K562 (cell line): ENCODE results near the gene COASY. TPM values are rescaled to one million over a fixed set of nuclear protein-coding genes. Genes with fewer than 3 reads are reported as not detected.

Experiments used
- CREB3L1 ChIP-seq: fragments of 450-650 bp; IDR thresholded peaks from 2 replicates; pipeline ENCODE4 v1.6.1; 2014; ENCODE audit warnings: low read depth, mild to moderate bottlenecking, moderate library complexity, borderline replicate concordance
- CREBBP ChIP-seq: IDR thresholded peaks from one replicate; pipeline ENCODE4 v1.6.1; 2012; ENCODE audit warnings: low read depth, mild to moderate bottlenecking, control low read depth, inconsistent platforms, low read length
- EP300 ChIP-seq: IDR thresholded peaks from 2 replicates; pipeline ENCODE4 v1.6.1; 2012; ENCODE audit warnings: low read length, improper control_type of control experiment
- ETS2 ChIP-seq: IDR thresholded peaks from 2 replicates; pipeline ENCODE4 v1.6.1; 2016; ENCODE audit warnings: borderline replicate concordance, missing genetic modification characterization, mild to moderate bottlenecking, moderate library complexity, missing compliant biosample characterization; ENCODE audit not compliant: poor library complexity, severe bottlenecking
- FOSL1 ChIP-seq: fragments of 200-800 bp; sonication (Bioruptor generic); conservative IDR thresholded peaks from 2 replicates; pipeline ENCODE4 v1.6.1; 2016; ENCODE audit warnings: missing genetic modification characterization, missing compliant biosample characterization
- GTF2B ChIP-seq: IDR thresholded peaks from 2 replicates; pipeline ENCODE4 v1.6.1; 2011; ENCODE audit not compliant: insufficient read length; ENCODE audit errors: extremely low read depth
- IRF2 ChIP-seq: sonication (generic); formaldehyde crosslinking; IDR thresholded peaks from 2 replicates; pipeline ENCODE4 v1.8.1; 2022; ENCODE audit warnings: mild to moderate bottlenecking, missing genetic modification reagents
- MLX ChIP-seq, 2 experiments: fragments of 450-650 bp in 1 of 2; sonication (generic) in 1 of 2; formaldehyde crosslinking; conservative IDR thresholded peaks; 2 replicates each; pipeline versions ENCODE4 v1.4.0 to v1.8.1; 2020 to 2022; ENCODE audit warnings: mild to moderate bottlenecking in 1 of 2, missing genetic modification reagents in 1 of 2
- NCOA2 ChIP-seq, 2 experiments: fragments of 450-650 bp; IDR thresholded peaks; 2 replicates each; pipeline ENCODE4 v1.6.1; 2018; ENCODE audit warnings: mild to moderate bottlenecking in 2 of 2, moderate library complexity in 1 of 2; ENCODE audit not compliant: partially characterized antibody in 2 of 2
- NEUROD1 ChIP-seq: fragments of 150-350 bp; IDR thresholded peaks from 2 replicates; pipeline ENCODE4 v1.6.1; 2014; ENCODE audit warnings: borderline replicate concordance, low read length, low read depth; ENCODE audit not compliant: partially characterized antibody
- NFIX ChIP-seq: fragments of 250-450 bp; sonication (Bioruptor Pico); IDR thresholded peaks from 2 replicates; pipeline ENCODE4 v1.4.0; 2020; ENCODE audit warnings: low read depth, mild to moderate bottlenecking, moderate library complexity
- SMAD1 ChIP-seq: fragments of 150-350 bp; IDR thresholded peaks from 2 replicates; pipeline ENCODE4 v1.6.1; 2014; ENCODE audit warnings: low read length, low read depth; ENCODE audit not compliant: partially characterized antibody
- TFAP4 ChIP-seq: sonication (generic); formaldehyde crosslinking; IDR thresholded peaks from 2 replicates; pipeline ENCODE4 v1.8.0; 2022; ENCODE audit warnings: missing genetic modification reagents, mild to moderate bottlenecking, moderate library complexity, borderline replicate concordance
- VEZF1 ChIP-seq: fragments of 200-800 bp; sonication (Bioruptor generic); IDR thresholded peaks from 2 replicates; pipeline ENCODE4 v1.6.1; 2017; ENCODE audit warnings: missing genetic modification characterization, missing compliant biosample characterization
- ZBTB49 ChIP-seq: sonication (generic); formaldehyde crosslinking; IDR thresholded peaks from 2 replicates; pipeline ENCODE4 v1.8.0; 2022; ENCODE audit warnings: missing genetic modification reagents, mild to moderate bottlenecking, borderline replicate concordance
- ZFP36 ChIP-seq: fragments of 150-350 bp; IDR thresholded peaks from 2 replicates; pipeline ENCODE4 v1.6.1; 2018; ENCODE audit warnings: low read length, low read depth; ENCODE audit not compliant: partially characterized antibody
- ZNF311 ChIP-seq: fragments of 250-450 bp; sonication (Bioruptor Pico); IDR thresholded peaks from 2 replicates; pipeline ENCODE4 v1.4.0; 2020; ENCODE audit warnings: mild to moderate bottlenecking, moderate library complexity
- ZNF57 ChIP-seq: fragments of 450-650 bp; formaldehyde crosslinking; IDR thresholded peaks from 2 replicates; pipeline ENCODE4 v1.4.0; 2020; ENCODE audit warnings: mild to moderate bottlenecking, moderate library complexity
- polyA plus RNA-seq, 8 experiments: library from polyadenylated mRNA; depleted of rRNA in 4 of 8; stranded (reverse) in 5 of 8; unstranded in 3 of 8; fragments of >200 nt; fragmentation: Nextera tagmentation in 2 of 8; fragmentation: Illumina TruSeq in 1 of 8; extraction: Ambion mirVana in 2 of 8; extraction: Trizol in 1 of 8; gene quantifications; 2 replicates each; pipeline versions ENCODE4 v1.2.1 to v1.2.3, GENCODE V29; 2011 to 2014; ENCODE audit warnings: inconsistent platforms in 1 of 8, missing spikeins in 1 of 8
- total RNA-seq, 7 experiments: library from RNA; depleted of rRNA in 6 of 7; stranded (reverse); fragments of >200 nt in 6 of 7; fragmentation: Illumina TruSeq in 2 of 7; extraction: Trizol in 2 of 7; gene quantifications; 2 replicates each; pipeline versions ENCODE4 v1.2.1 to v1.2.3, GENCODE V29; 2011 to 2021; ENCODE audit warnings: low replicate concordance in 1 of 7

COASY gene
- total and polyA plus RNA-seq, 9 of the 15 experiments (the other 6 are each of a cell fraction or from before 2014, with no cell fraction given), result 25.4 to 175 (median 62.3) TPM

- TF ChIP-seq CREB3L1, result no peak
- TF ChIP-seq ZBTB49 (CRISPR knock-in tag), result no peak
- peak; percentile 25; the same call in 1 of the 2 replicates for TF ChIP-seq TFAP4
- no peak for TF ChIP-seq IRF2
- TF ChIP-seq CREBBP, result no peak
- TF ChIP-seq ETS2 (tag), result no peak
- no peak for TF ChIP-seq NFIX (CRISPR knock-in tag)
- TF ChIP-seq VEZF1 (CRISPR knock-in tag), result peak; percentile 29
- TF ChIP-seq FOSL1 (tag), result peak; percentile 78
- no peak for TF ChIP-seq NEUROD1
- TF ChIP-seq NCOA2 (IDR thresholded peaks at IDR 0.05; ENCODE audit: partially characterized antibody in 2 of 2), result no peak
- TF ChIP-seq MLX (CRISPR knock-in tag; conservative IDR thresholded peaks at IDR 0.05), result no peak
- TF ChIP-seq ZFP36, result peak; percentile 61
- TF ChIP-seq GTF2B, result no peak
- no peak for TF ChIP-seq EP300
- no peak for TF ChIP-seq ZNF57 (CRISPR knock-in tag)
- TF ChIP-seq ZNF311 (CRISPR knock-in tag), result no peak
- TF ChIP-seq SMAD1, result no peak
Measured at GRCh38 chr17:42519546-42520491, 42.1 kb upstream of the COASY start (continued).
